SK-N-DZ (cell line): ENCODE data around the gene CAMTA2. TPM values are rescaled to one million over a fixed set of nuclear protein-coding genes. Genes with fewer than 3 reads are reported as not detected.
"Not testable (repeated sequence)": the region's sequence is repeated elsewhere in the genome, so short reads cannot be mapped to it uniquely, and the experiment has no call there.

ENCODE experiments used
- DNase-seq: peaks from one replicate; pipeline ENCODE4 v3.0.0-alpha.2; 2015; ENCODE audit warnings: low spot score
- polyA plus RNA-seq, 2 experiments: library from polyadenylated mRNA; depleted of rRNA; stranded (reverse); fragments of >200 nt; gene quantifications; 2 replicates each; pipeline ENCODE4 v1.2.3, GENCODE V29; 2014

The CAMTA2 gene
- 5.7 and 6.0 TPM in 2 replicates for polyA plus RNA-seq (2014; cell fraction: cytosol; rRNA removed)
- polyA plus RNA-seq (2014; cell fraction: nucleus; rRNA removed) = 16.1 and 20.2 TPM in 2 replicates

GRCh38 chr17:4986951-4987766 is at the start of gene CAMTA2:
CAMTA2 (minus strand) TSS chr17:4987675; CDS start chr17:4986222, 1,453 bp downstream.
- peak; percentile 92 for DNase-seq

- no peak for DNase-seq
Measured at GRCh38 chr17:5035315-5035714, 47.8 kb upstream of the CAMTA2 start, which contains the start of gene SLC52A1. SLC52A1 (minus strand) TSS chr17:5035426; CDS start chr17:5034606, 820 bp downstream.

- DNase-seq = no peak
Measured at GRCh38 chr17:5034651-5035050, 47.2 kb upstream of the CAMTA2 start.

- DNase-seq = no peak
Measured at GRCh38 chr17:5034063-5034462, 46.6 kb upstream of the CAMTA2 start.

GRCh38 chr17:5033352-5034015 is 46.0 kb upstream of the CAMTA2 start:
- no peak for DNase-seq

- DNase-seq = no peak
Measured at GRCh38 chr17:5032865-5033264, 45.4 kb upstream of the CAMTA2 start.

- DNase-seq = peak; percentile 91
Measured at GRCh38 chr17:5031365-5032082, 44.0 kb upstream of the CAMTA2 start.

GRCh38 chr17:5030168-5030567 is 42.7 kb upstream of the CAMTA2 start:
- not testable (repeated sequence) for DNase-seq

GRCh38 chr17:5027916-5028315 is 40.4 kb upstream of the CAMTA2 start:
- no peak for DNase-seq

- no peak for DNase-seq
Measured at GRCh38 chr17:5027299-5027698, 39.8 kb upstream of the CAMTA2 start.

GRCh38 chr17:5024604-5025003 is 37.1 kb upstream of the CAMTA2 start:
- DNase-seq = no peak

GRCh38 chr17:5023588-5024147 is 36.2 kb upstream of the CAMTA2 start:
- DNase-seq = no peak

GRCh38 chr17:5022171-5022711 is 34.8 kb upstream of the CAMTA2 start:
- no peak for DNase-seq

GRCh38 chr17:5020502-5021023 is 33.1 kb upstream of the CAMTA2 start:
- no peak for DNase-seq

- no peak for DNase-seq
Measured at GRCh38 chr17:5019475-5019956, 32.0 kb upstream of the CAMTA2 start.

GRCh38 chr17:5014357-5014756 is 26.9 kb upstream of the CAMTA2 start:
- DNase-seq = no peak

GRCh38 chr17:5011928-5012327 is 24.5 kb upstream of the CAMTA2 start:
- DNase-seq = no peak

- no peak for DNase-seq
Measured at GRCh38 chr17:5003214-5003867, 15.9 kb upstream of the CAMTA2 start.

GRCh38 chr17:5002121-5002788 is 14.8 kb upstream of the CAMTA2 start:
- DNase-seq = no peak

- DNase-seq = no peak
Measured at GRCh38 chr17:5000237-5000639, 12.8 kb upstream of the CAMTA2 start.
